K562 (cell line): ENCODE measurements around the gene DUSP3. TPM values are rescaled to one million over a fixed set of nuclear protein-coding genes. Genes with fewer than 3 reads are reported as not detected.

Source experiments
- ATAC-seq: fragments of 200-7000 bp; cut with Tn5 transposase; 3 replicates; pipeline ENCODE4 v1.9.1; 2020; ENCODE audit warnings: moderate library complexity
- BruUV-seq: library from RNA; stranded (reverse); fragments of 400-500 nt; replicated peaks from 2 replicates; lab custom pipeline; 2021; lab: Mats Ljungman, UMichigan
- CTCF ChIA-PET: fragments of 300-600 bp; formaldehyde crosslinking; extraction: SDS; loops from one replicate; lab custom pipeline; 2021; ENCODE audit warnings: low intra/inter-chr PET ratio; lab: Yijun Ruan, JAX
- POLR2A ChIA-PET: fragments of 300-600, 350-650 bp; sonication (Branson Sonifier 250); formaldehyde crosslinking; extraction: SDS; loops from one replicate; lab custom pipeline; 2021; ENCODE audit warnings: antibody characterized with exemption, inconsistent platforms; lab: Yijun Ruan, JAX
- DNase-seq, 4 experiments: peaks; one replicate each; pipeline versions ENCODE4 v3.0.0 to v3.0.0-alpha.2; 2011 to 2018; ENCODE audit warnings: low spot score in 3 of 4, mixed read lengths in 3 of 4; ENCODE audit errors: extremely low read depth in 1 of 4
- FAIRE-seq: peaks from 2 replicates; lab custom pipeline; 2011; peaks lifted over from hg19 to GRCh38; lab: Jason Lieb, UNC
- H2AFZ ChIP-seq: 2 replicates; pipeline ENCODE4 v1.6.0; 2011; ENCODE audit warnings: low read depth, low read length, control low read depth, inconsistent platforms
- H3K27ac ChIP-seq: fragments of 200-600 bp; 3 replicates; pipeline ENCODE4 v1.8.0; 2011; ENCODE audit warnings: low read depth, mild to moderate bottlenecking, control low read depth, inconsistent platforms, low read length, moderate library complexity, mixed read lengths; ENCODE audit errors: extremely low read depth
- H3K27me3 ChIP-seq, 2 experiments: fragments of 300-600 bp in 1 of 2; 2 replicates in 1 of 2; 3 replicates in 1 of 2; pipeline versions ENCODE4 v1.6.0 to v1.8.0; 2011; ENCODE audit warnings: inconsistent platforms in 2 of 2, low read length in 2 of 2, mild to moderate bottlenecking in 1 of 2, mixed read lengths in 1 of 2, moderate library complexity in 1 of 2; ENCODE audit not compliant: control insufficient read depth in 2 of 2, insufficient read depth in 2 of 2
- H3K36me3 ChIP-seq: fragments of 300-600 bp; 3 replicates; pipeline ENCODE4 v1.8.0; 2011; ENCODE audit warnings: mild to moderate bottlenecking, low read length, inconsistent platforms; ENCODE audit not compliant: control insufficient read depth, insufficient read depth
- H3K4me1 ChIP-seq, 2 experiments: fragments of 200-600 bp in 1 of 2; replicated peaks in 1 of 2; 2 replicates in 1 of 2; 3 replicates in 1 of 2; pipeline versions ENCODE4 v1.5.1 to v1.8.0; 2011; ENCODE audit warnings: inconsistent platforms in 2 of 2, low read length in 2 of 2, mild to moderate bottlenecking in 1 of 2, mixed read lengths in 1 of 2, moderate library complexity in 1 of 2; ENCODE audit not compliant: control insufficient read depth in 2 of 2, insufficient read depth in 2 of 2
- H3K4me2 ChIP-seq: 2 replicates; pipeline ENCODE4 v1.6.1; 2011; ENCODE audit warnings: low read length, control low read depth, inconsistent platforms, mixed read lengths; ENCODE audit not compliant: insufficient read depth
- H3K4me3 ChIP-seq: fragments of 200-600 bp; sonication (generic), shearing (Covaris generic); 2 replicates; pipeline ENCODE4 v1.5.1; 2016; ENCODE audit warnings: control low read depth, inconsistent platforms
- H3K79me2 ChIP-seq: fragments of 200-600 bp; 3 replicates; pipeline ENCODE4 v1.8.0; 2011; ENCODE audit warnings: low read length, inconsistent platforms; ENCODE audit not compliant: control insufficient read depth, insufficient read depth
- H3K9ac ChIP-seq, 2 experiments: 2 replicates each; pipeline versions ENCODE4 v1.6.0 to v1.6.1; 2011; ENCODE audit warnings: low read depth in 2 of 2, low read length in 2 of 2, control low read depth in 1 of 2, inconsistent platforms in 1 of 2, mild to moderate bottlenecking in 1 of 2, mixed read lengths in 1 of 2; ENCODE audit not compliant: insufficient read depth in 1 of 2
- H3K9me1 ChIP-seq: one replicate; pipeline ENCODE4 v1.6.0; 2011; ENCODE audit warnings: inconsistent platforms, mild to moderate bottlenecking, low read length, moderate library complexity; ENCODE audit not compliant: control insufficient read depth, insufficient read depth
- H3K9me3 ChIP-seq: replicated peaks from 2 replicates; pipeline ENCODE4 v1.5.1; 2011; ENCODE audit warnings: low read depth, low read length, inconsistent platforms; ENCODE audit not compliant: control insufficient read depth, insufficient read depth
- H4K20me1 ChIP-seq: replicated peaks from 2 replicates; pipeline ENCODE4 v1.6.1; 2011; ENCODE audit warnings: low read length, inconsistent platforms, mixed read lengths; ENCODE audit not compliant: control insufficient read depth, insufficient read depth
- ARID3A ChIP-seq: IDR thresholded peaks from 2 replicates; pipeline ENCODE4 v1.6.1; 2012; ENCODE audit warnings: low read depth, low read length, improper control_type of control experiment, borderline replicate concordance
- CSDE1 ChIP-seq, 2 experiments: fragments of 450-650 bp; IDR thresholded peaks; 2 replicates each; pipeline ENCODE4 v1.6.1; 2016; ENCODE audit warnings: mild to moderate bottlenecking in 1 of 2
- MEF2A ChIP-seq: IDR thresholded peaks from 2 replicates; pipeline ENCODE4 v1.6.1; 2011; ENCODE audit warnings: low read depth, mild to moderate bottlenecking, low read length, moderate library complexity; ENCODE audit not compliant: control insufficient read depth
- NCOA6 ChIP-seq: fragments of 450-650 bp; IDR thresholded peaks from 2 replicates; pipeline ENCODE4 v1.6.1; 2017; ENCODE audit warnings: mild to moderate bottlenecking
- PHB2 ChIP-seq: fragments of 450-650 bp; IDR thresholded peaks from 2 replicates; pipeline ENCODE4 v1.6.1; 2017; ENCODE audit warnings: low read depth
- RAD21 ChIP-seq, 2 experiments: fragments of 250-450 bp in 1 of 2; fragments of 450-650 bp in 1 of 2; sonication (Bioruptor Pico) in 1 of 2; formaldehyde crosslinking in 1 of 2; IDR thresholded peaks in 1 of 2; conservative IDR thresholded peaks in 1 of 2; 2 replicates each; pipeline versions ENCODE4 v1.4.0 to v1.8.0; 2020 to 2022; ENCODE audit warnings: mild to moderate bottlenecking in 2 of 2, moderate library complexity in 1 of 2
- RBFOX2 ChIP-seq: fragments of 200-400 bp; formaldehyde crosslinking; IDR thresholded peaks from 2 replicates; pipeline ENCODE4 v1.6.1; 2017; ENCODE audit warnings: low read depth, mild to moderate bottlenecking, low read length, moderate library complexity
- RCOR1 ChIP-seq, 2 experiments: IDR thresholded peaks; 2 replicates each; pipeline ENCODE4 v1.6.1; 2012; ENCODE audit warnings: low read depth in 2 of 2, low read length in 2 of 2, borderline replicate concordance in 1 of 2, improper control_type of control experiment in 1 of 2
- RNF219 ChIP-seq: fragments of 250-450 bp; sonication (Bioruptor Pico); IDR thresholded peaks from 2 replicates; pipeline ENCODE4 v1.5.0; 2022; ENCODE audit warnings: mild to moderate bottlenecking
- RREB1 ChIP-seq: fragments of 250-450 bp; sonication (Bioruptor Pico); IDR thresholded peaks from 2 replicates; pipeline ENCODE4 v1.4.0; 2020
- TGIF2 ChIP-seq: sonication (generic); formaldehyde crosslinking; IDR thresholded peaks from 2 replicates; pipeline ENCODE4 v1.8.1; 2022; ENCODE audit warnings: mild to moderate bottlenecking, missing genetic modification reagents, moderate library complexity
- ZNF384 ChIP-seq: IDR thresholded peaks from 2 replicates; pipeline ENCODE4 v1.6.1; 2012; ENCODE audit warnings: low read depth, low read length, improper control_type of control experiment
- ZNF707 ChIP-seq: fragments of 250-450 bp; sonication (Bioruptor Pico); conservative IDR thresholded peaks from 2 replicates; pipeline ENCODE4 v1.8.0; 2022; ENCODE audit warnings: inconsistent platforms, mild to moderate bottlenecking, moderate library complexity
- ZNF830 ChIP-seq: fragments of 250-450 bp; sonication (Bioruptor Pico); IDR thresholded peaks from 2 replicates; pipeline ENCODE4 v1.5.0; 2021; ENCODE audit warnings: mild to moderate bottlenecking
- WGBS: fragments of 100-300 bp; shearing (Covaris generic); methylation state at CpG from one replicate; pipeline ENCODE4 v1.1.6; 2016; ENCODE audit warnings: low coverage, mixed read lengths; ENCODE audit not compliant: insufficient coverage; ENCODE audit errors: missing lambda C conversion rate; 5-methylcytosine and 5-hydroxymethylcytosine counted together
- in situ Hi-C: fragments of 300-500 bp; cut with MboI; formaldehyde crosslinking; loops from 4 replicates; pipeline ENCODE4 v1.15.0; 2018; ENCODE audit warnings: inconsistent platforms, mixed read lengths
- intact Hi-C: fragments of 100-400 bp; cut with micrococcal nuclease; formaldehyde crosslinking; loops from 2 replicates; pipeline ENCODE4 v1.14.2; 2022
- polyA plus RNA-seq, 8 experiments: library from polyadenylated mRNA; depleted of rRNA in 4 of 8; stranded (reverse) in 5 of 8; unstranded in 3 of 8; fragments of >200 nt; fragmentation: Nextera tagmentation in 2 of 8; fragmentation: Illumina TruSeq in 1 of 8; extraction: Ambion mirVana in 2 of 8; extraction: Trizol in 1 of 8; gene quantifications; 2 replicates each; pipeline versions ENCODE4 v1.2.1 to v1.2.3, GENCODE V29; 2011 to 2014; ENCODE audit warnings: inconsistent platforms in 1 of 8, missing spikeins in 1 of 8
- total RNA-seq, 7 experiments: library from RNA; depleted of rRNA in 6 of 7; stranded (reverse); fragments of >200 nt in 6 of 7; fragmentation: Illumina TruSeq in 2 of 7; extraction: Trizol in 2 of 7; gene quantifications; 2 replicates each; pipeline versions ENCODE4 v1.2.1 to v1.2.3, GENCODE V29; 2011 to 2021; ENCODE audit warnings: low replicate concordance in 1 of 7

The DUSP3 gene
- total and polyA plus RNA-seq, 9 of the 15 experiments (the other 6 are each of a cell fraction or from before 2014, with no cell fraction given): 4.1 to 19.8 (median 12.3) TPM

- in situ Hi-C loops (no loop called here), intact Hi-C loops (no loop called here)
- ChIA-PET CTCF (no interaction called here), POLR2A (interaction anchor here (0.7 to 1.0 kb wide), 3 partner anchors 26 to 45 kb away, joined by 3 to 4 read pairs (median 3); no protein-coding TSS in a partner anchor)
- no peaks in the 10 kb centered on the region for H3K79me2 ChIP-seq
- no peaks in the 10 kb centered on the region for H3K4me1 ChIP-seq
- H3K4me2 ChIP-seq: no peak overlapping the region
- peaks cover 4 to 25% of the 10 kb centered on the region in 2 experiments; a peak in 4 of 5 replicates for H3K27me3 ChIP-seq
- H3K4me3 ChIP-seq: no peak overlapping the region
- H3K9me3 ChIP-seq: no peaks in the 10 kb centered on the region
- no peak overlapping the region for H2AFZ ChIP-seq
- no peak overlapping the region for H3K9ac ChIP-seq
- no peaks in the 10 kb centered on the region for H3K36me3 ChIP-seq
- DNase-seq: no peak
- no peak for ATAC-seq
- BruUV-seq: no TSS peak
- 4% methylated on average over 8 of the region's 8 CpGs for WGBS
- no peaks in the 10 kb centered on the region for H4K20me1 ChIP-seq
- no peak for FAIRE-seq
- H3K27ac ChIP-seq: no peak overlapping the region
- H3K9me1 ChIP-seq: no peaks in the 10 kb centered on the region
- TF ChIP-seq RCOR1 (IDR thresholded peaks at IDR 0.05; ENCODE audit: borderline replicate concordance in 1 of 2, low read depth in 2 of 2, low read length in 2 of 2) (no peak), PHB2 (no peak), TGIF2 (CRISPR knock-in tag) (no peak), RNF219 (CRISPR knock-in tag) (no peak), RAD21 (CRISPR knock-in tag; conservative IDR thresholded peaks at IDR 0.05 in 1 of 2, IDR thresholded peaks at IDR 0.05 in 1 of 2) (no peak), ZNF830 (CRISPR knock-in tag) (no peak), CSDE1 (IDR thresholded peaks at IDR 0.05) (no peak), RREB1 (CRISPR knock-in tag) (no peak), MEF2A (no peak), NCOA6 (no peak), ZNF384 (no peak), RBFOX2 (no peak), ARID3A (no peak), ZNF707 (CRISPR knock-in tag) (no peak)
Measured at GRCh38 chr17:43728081-43728480, 50.7 kb downstream of the DUSP3 start.
